HepG2 (cell line): ENCODE data around the gene SMIM20.

ENCODE experiments used
- ATF1 ChIP-seq: IDR thresholded peaks from 2 replicates; pipeline ENCODE4 v1.6.1; 2016; ENCODE audit warnings: mild to moderate bottlenecking, control low read depth
- ATF2 ChIP-seq: sonication (generic); formaldehyde crosslinking; IDR thresholded peaks from 2 replicates; pipeline ENCODE4 v1.4.0; 2020; ENCODE audit warnings: missing genetic modification reagents
- ATF3 ChIP-seq: sonication (generic); formaldehyde crosslinking; IDR thresholded peaks from 2 replicates; pipeline ENCODE4 v1.4.0; 2020; ENCODE audit warnings: missing genetic modification reagents
- CTCF ChIP-seq: sonication (generic); formaldehyde crosslinking; IDR thresholded peaks from 2 replicates; pipeline ENCODE4 v1.5.0; 2020; ENCODE audit warnings: mild to moderate bottlenecking, missing genetic modification reagents, moderate library complexity
- MAFG ChIP-seq: sonication (generic); formaldehyde crosslinking; IDR thresholded peaks from 2 replicates; pipeline ENCODE4 v1.5.1; 2020; ENCODE audit warnings: mild to moderate bottlenecking, missing genetic modification reagents
- NFRKB ChIP-seq: fragments of 450-650 bp; IDR thresholded peaks from 2 replicates; pipeline ENCODE4 v1.6.1; 2017
- PBX3 ChIP-seq: sonication (generic); formaldehyde crosslinking; IDR thresholded peaks from 2 replicates; pipeline ENCODE4 v1.8.1; 2023; ENCODE audit warnings: missing genetic modification reagents, inconsistent platforms, borderline replicate concordance
- RFX3 ChIP-seq: IDR thresholded peaks from 2 replicates; pipeline ENCODE4 v1.6.1; 2016; ENCODE audit warnings: missing biosample characterization, missing genetic modification reagents
- SETDB1 ChIP-seq: sonication (generic); formaldehyde crosslinking; IDR thresholded peaks from 2 replicates; pipeline ENCODE4 v1.5.1; 2020; ENCODE audit warnings: missing genetic modification reagents, mild to moderate bottlenecking, borderline replicate concordance
- ZBTB7A ChIP-seq: sonication (generic); formaldehyde crosslinking; IDR thresholded peaks from 2 replicates; pipeline ENCODE4 v1.8.0; 2022; ENCODE audit warnings: mild to moderate bottlenecking, missing genetic modification reagents
- ZMAT5 ChIP-seq: sonication (generic); formaldehyde crosslinking; IDR thresholded peaks from 2 replicates; pipeline ENCODE4 v1.5.0; 2020; ENCODE audit warnings: mild to moderate bottlenecking, low read depth, missing genetic modification reagents, borderline replicate concordance
- ZNF138 ChIP-seq: sonication (generic); formaldehyde crosslinking; IDR thresholded peaks from 2 replicates; pipeline ENCODE4 v1.5.0; 2020; ENCODE audit warnings: mild to moderate bottlenecking, low read depth, missing genetic modification reagents
- ZNF354B ChIP-seq: sonication (generic); formaldehyde crosslinking; IDR thresholded peaks from 2 replicates; pipeline ENCODE4 v1.8.0; 2022; ENCODE audit warnings: mild to moderate bottlenecking, missing genetic modification reagents
- ZNF557 ChIP-seq: sonication (generic); formaldehyde crosslinking; IDR thresholded peaks from 2 replicates; pipeline ENCODE4 v1.4.0; 2020; ENCODE audit warnings: missing genetic modification reagents

- TF ChIP-seq ATF1 (CRISPR knock-in tag) (no peak), CTCF (CRISPR knock-in tag) (no peak), ATF3 (no peak), ZNF557 (CRISPR knock-in tag) (no peak), ZNF354B (CRISPR knock-in tag) (no peak), NFRKB (no peak), SETDB1 (CRISPR knock-in tag) (no peak), ZMAT5 (CRISPR knock-in tag) (no peak), MAFG (CRISPR knock-in tag) (no peak), ZBTB7A (CRISPR knock-in tag) (no peak), ZNF138 (CRISPR knock-in tag) (no peak), ATF2 (CRISPR knock-in tag) (no peak), RFX3 (no peak), PBX3 (no peak)
Observed at GRCh38 chr4:25955705-25956104, 41.7 kb downstream of the SMIM20 start.
